ENCODE measurements around the gene ITGA2. TPM values are rescaled to one million over a fixed set of nuclear protein-coding genes. Genes with fewer than 3 reads are reported as not detected.

ITGA2 gene
- polyA plus RNA-seq, 4 donors, result 24.6 to 32.3 (median 29.4) TPM

DNA sequence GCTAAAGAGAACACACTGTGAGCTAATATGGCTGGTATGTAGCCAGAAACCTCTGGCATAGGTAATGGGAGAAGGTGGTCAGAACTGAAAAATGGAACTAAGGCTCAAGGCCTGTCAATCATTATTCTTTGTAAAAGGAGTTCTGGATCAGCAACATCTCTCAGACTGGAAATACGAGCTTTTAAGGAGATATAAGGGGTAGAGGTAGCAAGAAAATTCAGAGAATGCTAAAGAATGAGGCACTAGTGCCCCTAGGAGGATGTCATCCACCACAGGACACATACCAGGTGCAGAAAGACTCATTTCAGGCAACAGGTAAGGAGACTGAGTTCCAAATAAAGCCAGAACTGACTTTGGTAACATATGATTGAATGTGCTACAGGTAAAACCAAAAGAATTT, 139.3 kb downstream of the ITGA2 start:
- DNase-seq (ENCODE audit: low read depth in 4 of 4, low spot score in 3 of 4), result no peak

DNA sequence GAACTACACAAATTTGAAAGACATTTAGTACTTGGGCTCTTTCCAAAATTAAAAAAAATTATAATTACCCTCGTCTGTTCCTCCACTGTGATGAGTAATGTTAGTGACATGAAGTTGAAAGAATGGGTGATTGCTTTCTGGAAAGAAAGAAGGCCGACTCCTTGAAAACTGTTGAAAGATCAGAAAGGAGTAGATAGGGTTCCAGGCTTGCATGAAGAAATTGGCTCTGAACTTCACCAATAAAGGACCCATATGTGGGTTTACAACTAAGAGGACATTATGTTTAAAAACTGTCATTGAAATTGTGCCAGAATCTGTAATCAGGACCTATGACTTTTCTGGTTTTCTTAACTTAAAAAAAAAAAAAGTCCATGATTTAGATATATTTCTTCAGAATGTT, 141.1 kb downstream of the ITGA2 start:
- no peak for DNase-seq (ENCODE audit: low read depth in 4 of 4, low spot score in 3 of 4)

DNA sequence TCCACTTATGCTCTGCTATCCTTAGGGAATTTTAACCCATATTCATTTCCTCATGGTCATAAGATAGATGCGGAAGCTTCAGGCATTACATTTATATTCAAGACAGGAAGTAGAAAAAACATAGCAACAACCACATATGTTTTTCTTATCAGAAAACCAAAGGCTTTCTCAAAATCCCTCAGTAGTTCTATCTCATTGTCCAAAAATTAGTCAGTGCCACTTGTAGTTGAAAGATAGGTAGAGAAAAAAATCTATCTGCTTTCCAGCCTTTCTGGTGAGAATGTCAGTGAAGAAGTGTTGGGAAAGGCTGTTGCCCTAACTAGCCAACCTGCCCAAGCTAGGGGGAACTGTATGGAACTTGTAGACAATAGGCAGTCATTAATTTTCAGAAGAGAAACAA, 143.9 kb downstream of the ITGA2 start:
- DNase-seq (ENCODE audit: low read depth in 4 of 4, low spot score in 3 of 4), result no peak

Other genes with a start within 250 kb of the ITGA2 start
- 10 to 100 TPM; 47.6 to 63.5 (median 58.8) TPM for gene ITGA1, start 201.4 kb upstream of the ITGA2 start, polyA plus RNA-seq (ENCODE audit: insufficient read length in 4 of 4)
- gene PELO, start 201.4 kb upstream of the ITGA2 start, polyA plus RNA-seq (ENCODE audit: insufficient read length in 4 of 4), result 10 to 100 TPM; 27.9 to 34.6 (median 29.9) TPM
- 10 to 100 TPM; 75.6 to 95.4 (median 90.1) TPM for gene MOCS2, start 120.4 kb downstream of the ITGA2 start, polyA plus RNA-seq (ENCODE audit: insufficient read length in 4 of 4)